ENCODE measurements around the gene ARL3. TPM values are rescaled to one million over a fixed set of nuclear protein-coding genes. Genes with fewer than 3 reads are reported as not detected.
"Not testable (repeated sequence)": the region's sequence is repeated elsewhere in the genome, so short reads cannot be mapped to it uniquely, and the experiment has no call there.

The ARL3 gene
- total RNA-seq, 1 donor from 2014 or later, result 5.9 TPM

DNA sequence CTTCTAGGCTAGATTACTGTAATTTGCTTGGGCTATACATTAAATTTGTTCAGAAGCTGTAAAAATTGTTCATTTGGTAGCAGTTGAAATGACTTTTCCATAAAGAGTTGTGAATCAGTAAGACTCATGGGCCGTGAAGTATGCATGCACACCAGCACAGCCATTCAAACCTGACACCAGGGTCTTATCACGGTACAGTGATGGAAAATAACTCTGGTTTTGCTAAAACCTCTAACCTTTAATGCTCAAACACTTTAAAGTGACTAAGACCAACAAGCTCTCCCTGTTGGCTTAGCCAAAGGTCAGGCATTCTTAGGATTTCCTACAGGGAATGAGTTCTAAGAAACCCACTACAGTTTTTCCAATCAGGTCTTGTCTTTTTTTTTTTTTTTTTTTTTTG is 11.5 kb downstream of the ARL3 start:
- no peaks in the 10 kb centered on the region for H3K36me3 ChIP-seq (ENCODE audit: control insufficient read depth, insufficient read depth, low read length)
- DNase-seq (ENCODE audit: low read depth), result no peak
- H3K4me3 ChIP-seq (ENCODE audit: low read depth, low read length), result no peak overlapping the region
- no peaks in the 10 kb centered on the region for H3K27me3 ChIP-seq (ENCODE audit: control insufficient read depth, insufficient read depth, low read length)
- TF ChIP-seq, protein P1, sequence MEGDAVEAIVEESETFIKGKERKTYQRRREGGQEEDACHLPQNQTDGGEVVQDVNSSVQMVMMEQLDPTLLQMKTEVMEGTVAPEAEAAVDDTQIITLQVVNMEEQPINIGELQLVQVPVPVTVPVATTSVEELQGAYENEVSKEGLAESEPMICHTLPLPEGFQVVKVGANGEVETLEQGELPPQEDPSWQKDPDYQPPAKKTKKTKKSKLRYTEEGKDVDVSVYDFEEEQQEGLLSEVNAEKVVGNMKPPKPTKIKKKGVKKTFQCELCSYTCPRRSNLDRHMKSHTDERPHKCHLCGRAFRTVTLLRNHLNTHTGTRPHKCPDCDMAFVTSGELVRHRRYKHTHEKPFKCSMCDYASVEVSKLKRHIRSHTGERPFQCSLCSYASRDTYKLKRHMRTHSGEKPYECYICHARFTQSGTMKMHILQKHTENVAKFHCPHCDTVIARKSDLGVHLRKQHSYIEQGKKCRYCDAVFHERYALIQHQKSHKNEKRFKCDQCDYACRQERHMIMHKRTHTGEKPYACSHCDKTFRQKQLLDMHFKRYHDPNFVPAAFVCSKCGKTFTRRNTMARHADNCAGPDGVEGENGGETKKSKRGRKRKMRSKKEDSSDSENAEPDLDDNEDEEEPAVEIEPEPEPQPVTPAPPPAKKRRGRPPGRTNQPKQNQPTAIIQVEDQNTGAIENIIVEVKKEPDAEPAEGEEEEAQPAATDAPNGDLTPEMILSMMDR (IDR thresholded peaks at IDR 0.05; ENCODE audit: insufficient read depth, low read length, poor library complexity, severe bottlenecking), result no peak

DNA sequence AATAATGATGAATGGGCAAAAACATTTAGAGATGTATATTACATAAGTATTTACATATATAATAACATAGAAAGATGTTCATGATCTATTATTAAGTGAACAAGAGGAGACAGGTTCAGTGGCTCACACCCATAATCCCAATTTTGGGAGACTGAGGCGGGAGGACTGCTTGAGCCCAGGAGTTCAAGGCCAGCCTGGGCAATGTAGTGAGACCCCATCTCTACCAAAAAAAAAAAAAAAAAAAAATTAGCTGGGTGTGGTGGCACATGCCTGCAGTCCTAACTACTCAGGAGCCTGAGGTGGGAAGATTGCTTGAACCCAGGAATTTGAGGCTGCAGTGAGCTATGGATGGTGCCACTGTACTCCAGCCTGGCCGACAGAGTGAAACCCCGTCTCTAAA is 12.4 kb downstream of the ARL3 start:
- Histone ChIP-seq H3K27me3 (ENCODE audit: control insufficient read depth, insufficient read depth, low read length) (no peaks in the 10 kb centered on the region), H3K36me3 (ENCODE audit: control insufficient read depth, insufficient read depth, low read length) (no peaks in the 10 kb centered on the region), H3K4me3 (ENCODE audit: low read depth, low read length) (no peak overlapping the region)
- TF ChIP-seq, protein P1 (IDR thresholded peaks at IDR 0.05; ENCODE audit: insufficient read depth, low read length, poor library complexity, severe bottlenecking), result no peak
- DNase-seq (ENCODE audit: low read depth), result no peak

DNA sequence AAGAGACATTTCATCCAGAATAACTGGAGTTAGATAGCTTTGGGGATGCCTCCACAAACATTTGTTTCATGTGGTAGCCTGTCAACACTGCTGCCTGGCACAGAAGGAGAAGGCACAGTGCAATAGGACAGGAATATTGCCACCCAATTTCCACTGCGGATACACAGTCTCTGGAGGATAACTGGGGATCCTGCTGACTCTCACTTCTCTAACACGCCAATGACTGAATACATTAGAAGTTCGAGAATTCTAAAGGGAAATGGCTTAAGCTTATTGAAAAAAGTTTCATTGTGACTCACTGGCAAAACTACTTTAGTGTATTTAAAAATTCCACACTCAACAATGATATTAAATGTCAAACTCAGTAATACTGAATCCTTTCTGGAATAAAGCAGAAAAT is 12.9 kb downstream of the ARL3 start:
- DNase-seq (ENCODE audit: low read depth), result no peak
- no peak overlapping the region for H3K4me3 ChIP-seq (ENCODE audit: low read depth, low read length)
- no peaks in the 10 kb centered on the region for H3K36me3 ChIP-seq (ENCODE audit: control insufficient read depth, insufficient read depth, low read length)
- TF ChIP-seq, protein P1 (IDR thresholded peaks at IDR 0.05; ENCODE audit: insufficient read depth, low read length, poor library complexity, severe bottlenecking), result no peak
- H3K27me3 ChIP-seq (ENCODE audit: control insufficient read depth, insufficient read depth, low read length), result no peaks in the 10 kb centered on the region

DNA sequence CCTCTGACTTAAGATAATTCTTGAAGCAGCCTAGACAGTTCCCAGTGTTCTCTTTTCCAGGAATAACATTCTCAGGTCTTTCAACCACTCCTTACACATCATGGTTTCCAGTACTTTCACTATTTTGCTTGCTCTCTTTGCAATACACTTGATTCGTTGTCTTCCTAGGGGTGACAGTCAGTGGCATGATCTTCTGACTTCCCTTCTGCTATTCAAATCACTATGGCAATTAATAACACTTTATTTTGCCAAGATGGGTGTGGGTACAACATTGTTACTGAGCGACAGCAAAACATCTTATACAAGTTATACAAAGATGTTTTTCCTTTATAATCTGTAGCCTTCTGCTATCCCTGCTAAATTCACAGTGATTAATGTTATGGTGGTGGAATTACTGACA is 15.3 kb downstream of the ARL3 start:
- DNase-seq (ENCODE audit: low read depth), result no peak
- H3K4me3 ChIP-seq (ENCODE audit: low read depth, low read length), result no peak overlapping the region
- H3K36me3 ChIP-seq (ENCODE audit: control insufficient read depth, insufficient read depth, low read length), result no peaks in the 10 kb centered on the region
- TF ChIP-seq, protein P1 (IDR thresholded peaks at IDR 0.05; ENCODE audit: insufficient read depth, low read length, poor library complexity, severe bottlenecking), result no peak
- H3K27me3 ChIP-seq (ENCODE audit: control insufficient read depth, insufficient read depth, low read length), result no peaks in the 10 kb centered on the region

DNA sequence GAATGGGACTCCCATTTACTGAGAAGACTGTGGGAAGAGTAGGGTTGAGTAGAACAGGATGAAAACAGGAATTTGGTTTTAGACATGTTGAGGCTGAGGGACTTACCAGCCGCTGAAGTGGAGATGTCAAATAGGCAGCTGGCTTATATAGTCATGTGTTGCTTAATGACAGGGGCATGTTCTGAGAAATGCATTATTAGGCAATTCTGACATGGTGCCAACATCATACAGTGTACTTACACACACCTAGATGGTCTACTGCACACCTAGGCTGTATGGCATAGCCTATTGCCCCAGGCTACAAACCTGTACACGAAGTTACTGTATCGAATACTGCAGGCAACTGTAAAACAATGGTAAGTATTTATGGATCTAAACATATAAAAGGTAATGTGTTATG is 17.5 kb downstream of the ARL3 start:
- DNase-seq (ENCODE audit: low read depth), result no peak
- no peaks in the 10 kb centered on the region for H3K36me3 ChIP-seq (ENCODE audit: control insufficient read depth, insufficient read depth, low read length)
- no peaks in the 10 kb centered on the region for H3K27me3 ChIP-seq (ENCODE audit: control insufficient read depth, insufficient read depth, low read length)
- no peak overlapping the region for H3K4me3 ChIP-seq (ENCODE audit: low read depth, low read length)
- TF ChIP-seq, protein P1 (IDR thresholded peaks at IDR 0.05; ENCODE audit: insufficient read depth, low read length, poor library complexity, severe bottlenecking), result no peak

DNA sequence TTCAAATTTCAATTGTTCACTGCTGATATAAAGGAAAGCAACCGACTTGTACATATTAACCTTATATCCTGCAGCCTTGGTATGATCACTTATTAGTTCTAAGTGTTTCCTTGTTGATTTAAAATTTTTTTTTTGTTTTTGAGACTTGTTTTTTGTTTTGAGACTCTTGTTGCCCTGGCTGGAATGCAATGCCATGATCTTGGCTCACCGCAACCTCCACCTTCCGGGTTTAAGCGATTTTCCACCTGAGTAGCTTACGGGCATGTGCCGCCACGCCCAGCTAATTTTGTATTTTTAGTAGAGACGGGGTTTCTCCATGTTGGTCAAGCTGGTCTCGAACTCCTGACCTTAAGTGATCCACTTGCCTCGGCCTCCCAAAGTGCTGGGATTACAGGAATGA is 18.8 kb downstream of the ARL3 start:
- H3K36me3 ChIP-seq (ENCODE audit: control insufficient read depth, insufficient read depth, low read length); H3K4me3 ChIP-seq (ENCODE audit: low read depth, low read length); DNase-seq (ENCODE audit: low read depth); H3K27me3 ChIP-seq (ENCODE audit: control insufficient read depth, insufficient read depth, low read length): not testable (repeated sequence)
